ENCODE results near the gene TTC17.
"Not testable (repeated sequence)": the region's sequence is repeated elsewhere in the genome, so short reads cannot be mapped to it uniquely, and the experiment has no call there.

The TTC17 gene

GRCh38 chr11:43381802-43382201, 23.1 kb downstream of the TTC17 start:
- DNase-seq (ENCODE audit: low spot score) = no peak

- DNase-seq (ENCODE audit: low spot score) = no peak
Measured at GRCh38 chr11:43382614-43383013, 23.9 kb downstream of the TTC17 start.

- DNase-seq (ENCODE audit: low spot score) = no peak
Measured at GRCh38 chr11:43384393-43384792, 25.7 kb downstream of the TTC17 start.

- no peak for DNase-seq (ENCODE audit: low spot score)
Measured at GRCh38 chr11:43392713-43393112, 34.0 kb downstream of the TTC17 start.

GRCh38 chr11:43393765-43394355, 35.1 kb downstream of the TTC17 start:
- DNase-seq (ENCODE audit: low spot score) = no peak

GRCh38 chr11:43396617-43397016, 37.9 kb downstream of the TTC17 start:
- DNase-seq (ENCODE audit: low spot score) = no peak

- no peak for DNase-seq (ENCODE audit: low spot score)
Measured at GRCh38 chr11:43397251-43397650, 38.5 kb downstream of the TTC17 start.

- no peak for DNase-seq (ENCODE audit: low spot score)
Measured at GRCh38 chr11:43399983-43400630, 41.4 kb downstream of the TTC17 start.

GRCh38 chr11:43401252-43401651, 42.5 kb downstream of the TTC17 start:
- DNase-seq (ENCODE audit: low spot score) = no peak

- not testable (repeated sequence) for DNase-seq (ENCODE audit: low spot score)
Measured at GRCh38 chr11:43401811-43402210, 43.1 kb downstream of the TTC17 start.

- DNase-seq (ENCODE audit: low spot score) = no peak
Measured at GRCh38 chr11:43403357-43404231, 44.9 kb downstream of the TTC17 start.

GRCh38 chr11:43404406-43404805, 45.7 kb downstream of the TTC17 start:
- no peak for DNase-seq (ENCODE audit: low spot score)

- no peak for DNase-seq (ENCODE audit: low spot score)
Measured at GRCh38 chr11:43404836-43405479, 46.2 kb downstream of the TTC17 start.

GRCh38 chr11:43408277-43408676, 49.6 kb downstream of the TTC17 start:
- no peak for DNase-seq (ENCODE audit: low spot score)

- no peak for DNase-seq (ENCODE audit: low spot score)
Measured at GRCh38 chr11:43410394-43410793, 51.7 kb downstream of the TTC17 start.

- DNase-seq (ENCODE audit: low spot score) = no peak
Measured at GRCh38 chr11:43418197-43418596, 59.5 kb downstream of the TTC17 start.

- peak; percentile 52 for DNase-seq (ENCODE audit: low spot score)
Measured at GRCh38 chr11:43419460-43419859, 60.7 kb downstream of the TTC17 start.

GRCh38 chr11:43427971-43428370, 69.3 kb downstream of the TTC17 start:
- DNase-seq (ENCODE audit: low spot score) = no peak

GRCh38 chr11:43430916-43431315, 72.2 kb downstream of the TTC17 start:
- not testable (repeated sequence) for DNase-seq (ENCODE audit: low spot score)

GRCh38 chr11:43434893-43435292, 76.2 kb downstream of the TTC17 start:
- no peak for DNase-seq (ENCODE audit: low spot score)

GRCh38 chr11:43440486-43440885, 81.8 kb downstream of the TTC17 start:
- no peak for DNase-seq (ENCODE audit: low spot score)

- no peak for DNase-seq (ENCODE audit: low spot score)
Measured at GRCh38 chr11:43443811-43444210, 85.1 kb downstream of the TTC17 start.

- DNase-seq (ENCODE audit: low spot score) = no peak
Measured at GRCh38 chr11:43447151-43447550, 88.4 kb downstream of the TTC17 start.

All from AG08395 (cell line).